Lower leg skin (tissue), 3 donors: Measurements from ENCODE around the gene CDC40.

ENCODE experiments used
- POLR2A ChIP-seq, 2 donors: fragments of 450-650 bp; IDR thresholded peaks; one replicate each; pipeline ENCODE4 v1.6.1; 2016 to 2017; ENCODE audit warnings: antibody characterized with exemption in 2 of 2, mild to moderate bottlenecking in 1 of 2, moderate library complexity in 1 of 2
- TF ChIP-seq, protein P1 (sequence below), 3 donors: fragments of 450-650 bp; IDR thresholded peaks; one replicate each; pipeline ENCODE4 v1.5.1; 2016; ENCODE audit warnings: antibody characterized with exemption in 3 of 3, mild to moderate bottlenecking in 3 of 3, moderate library complexity in 2 of 3

DNA sequence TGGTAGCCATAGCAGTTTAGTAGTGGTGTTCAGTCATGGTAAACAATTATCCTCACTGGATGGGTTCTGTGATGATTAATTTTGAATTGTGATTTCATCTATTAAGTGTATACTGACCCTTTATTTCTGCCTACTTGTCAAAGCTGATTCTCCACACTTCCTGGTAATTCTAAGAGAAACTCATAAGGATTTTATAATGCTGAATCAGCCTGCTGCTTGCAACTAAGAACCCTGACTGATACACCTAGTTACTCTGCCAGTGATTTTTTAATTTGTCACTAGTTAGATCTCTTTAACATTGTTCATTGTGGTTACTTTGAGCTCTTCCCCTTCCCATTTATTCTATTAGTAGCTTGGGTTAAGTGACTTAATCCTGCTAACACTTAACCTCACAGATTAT is 8.6 kb downstream of the CDC40 start:
- TF ChIP-seq, protein P1, sequence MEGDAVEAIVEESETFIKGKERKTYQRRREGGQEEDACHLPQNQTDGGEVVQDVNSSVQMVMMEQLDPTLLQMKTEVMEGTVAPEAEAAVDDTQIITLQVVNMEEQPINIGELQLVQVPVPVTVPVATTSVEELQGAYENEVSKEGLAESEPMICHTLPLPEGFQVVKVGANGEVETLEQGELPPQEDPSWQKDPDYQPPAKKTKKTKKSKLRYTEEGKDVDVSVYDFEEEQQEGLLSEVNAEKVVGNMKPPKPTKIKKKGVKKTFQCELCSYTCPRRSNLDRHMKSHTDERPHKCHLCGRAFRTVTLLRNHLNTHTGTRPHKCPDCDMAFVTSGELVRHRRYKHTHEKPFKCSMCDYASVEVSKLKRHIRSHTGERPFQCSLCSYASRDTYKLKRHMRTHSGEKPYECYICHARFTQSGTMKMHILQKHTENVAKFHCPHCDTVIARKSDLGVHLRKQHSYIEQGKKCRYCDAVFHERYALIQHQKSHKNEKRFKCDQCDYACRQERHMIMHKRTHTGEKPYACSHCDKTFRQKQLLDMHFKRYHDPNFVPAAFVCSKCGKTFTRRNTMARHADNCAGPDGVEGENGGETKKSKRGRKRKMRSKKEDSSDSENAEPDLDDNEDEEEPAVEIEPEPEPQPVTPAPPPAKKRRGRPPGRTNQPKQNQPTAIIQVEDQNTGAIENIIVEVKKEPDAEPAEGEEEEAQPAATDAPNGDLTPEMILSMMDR (IDR thresholded peaks at IDR 0.05), result no peak
- no peak for TF ChIP-seq POLR2A (IDR thresholded peaks at IDR 0.05)
